CD4-positive, alpha-beta T cell treated with Interleukin-15 for 4 hours (primary cell): Measurements from ENCODE around the gene ZNF3.
A peak's percentile ranks its signal among the peaks of the same experiment; 100 is the strongest.

Source experiments
- DNase-seq: peaks from one replicate; pipeline ENCODE4 v3.0.0-alpha.2; 2020; ENCODE audit warnings: low spot score

The ZNF3 gene

GRCh38 chr7:100109521-100110163 is 28.1 kb upstream of the ZNF3 start:
- DNase-seq, result no peak

- DNase-seq, result no peak
Observed at GRCh38 chr7:100107890-100108289, 26.4 kb upstream of the ZNF3 start.

GRCh38 chr7:100107125-100107737 is 25.7 kb upstream of the ZNF3 start:
- DNase-seq, result no peak

GRCh38 chr7:100106633-100107032 is 25.1 kb upstream of the ZNF3 start:
- no peak for DNase-seq

GRCh38 chr7:100105534-100105933 is 24.0 kb upstream of the ZNF3 start:
- no peak for DNase-seq

- no peak for DNase-seq
Observed at GRCh38 chr7:100102950-100103840, 21.7 kb upstream of the ZNF3 start.

- DNase-seq, result peak; percentile 97
Observed at GRCh38 chr7:100101016-100101862, 19.7 kb upstream of the ZNF3 start, which contains the start of the genes AP4M1 and MCM7. AP4M1 (plus strand) TSS chr7:100101643; CDS start chr7:100101715, 72 bp downstream. MCM7 (minus strand) TSS chr7:100101397; CDS start chr7:100101294, 103 bp downstream.

- DNase-seq, result peak; percentile 84
Observed at GRCh38 chr7:100100420-100101015, 19.0 kb upstream of the ZNF3 start.

GRCh38 chr7:100099452-100099851 is 17.9 kb upstream of the ZNF3 start:
- DNase-seq, result no peak

GRCh38 chr7:100098913-100099312 is 17.4 kb upstream of the ZNF3 start:
- no peak for DNase-seq

GRCh38 chr7:100095704-100096103 is 14.2 kb upstream of the ZNF3 start:
- no peak for DNase-seq

- no peak for DNase-seq
Observed at GRCh38 chr7:100095289-100095688, 13.8 kb upstream of the ZNF3 start.

GRCh38 chr7:100093925-100094486 is 12.5 kb upstream of the ZNF3 start:
- DNase-seq, result no peak

- DNase-seq, result no peak
Observed at GRCh38 chr7:100093498-100093897, 12.0 kb upstream of the ZNF3 start.

- no peak for DNase-seq
Observed at GRCh38 chr7:100093054-100093453, 11.5 kb upstream of the ZNF3 start.

GRCh38 chr7:100091411-100092181 is 10.1 kb upstream of the ZNF3 start:
- DNase-seq, result no peak

- DNase-seq, result no peak
Observed at GRCh38 chr7:100090527-100091410, 9.2 kb upstream of the ZNF3 start.

GRCh38 chr7:100089458-100090196 is 8.1 kb upstream of the ZNF3 start:
- no peak for DNase-seq
